GM21717 (cell line): ENCODE results near the gene ASIP.
"Not testable (repeated sequence)": the region's sequence is repeated elsewhere in the genome, so short reads cannot be mapped to it uniquely, and the experiment has no call there.

Source experiments
- ATAC-seq: cut with Tn5 transposase; IDR thresholded peaks from one replicate; pipeline ENCODE4 v1.9.1; 2021; ENCODE audit warnings: mild to moderate bottlenecking, moderate library complexity; ENCODE audit not compliant: unreplicated experiment

Gene ASIP

DNA sequence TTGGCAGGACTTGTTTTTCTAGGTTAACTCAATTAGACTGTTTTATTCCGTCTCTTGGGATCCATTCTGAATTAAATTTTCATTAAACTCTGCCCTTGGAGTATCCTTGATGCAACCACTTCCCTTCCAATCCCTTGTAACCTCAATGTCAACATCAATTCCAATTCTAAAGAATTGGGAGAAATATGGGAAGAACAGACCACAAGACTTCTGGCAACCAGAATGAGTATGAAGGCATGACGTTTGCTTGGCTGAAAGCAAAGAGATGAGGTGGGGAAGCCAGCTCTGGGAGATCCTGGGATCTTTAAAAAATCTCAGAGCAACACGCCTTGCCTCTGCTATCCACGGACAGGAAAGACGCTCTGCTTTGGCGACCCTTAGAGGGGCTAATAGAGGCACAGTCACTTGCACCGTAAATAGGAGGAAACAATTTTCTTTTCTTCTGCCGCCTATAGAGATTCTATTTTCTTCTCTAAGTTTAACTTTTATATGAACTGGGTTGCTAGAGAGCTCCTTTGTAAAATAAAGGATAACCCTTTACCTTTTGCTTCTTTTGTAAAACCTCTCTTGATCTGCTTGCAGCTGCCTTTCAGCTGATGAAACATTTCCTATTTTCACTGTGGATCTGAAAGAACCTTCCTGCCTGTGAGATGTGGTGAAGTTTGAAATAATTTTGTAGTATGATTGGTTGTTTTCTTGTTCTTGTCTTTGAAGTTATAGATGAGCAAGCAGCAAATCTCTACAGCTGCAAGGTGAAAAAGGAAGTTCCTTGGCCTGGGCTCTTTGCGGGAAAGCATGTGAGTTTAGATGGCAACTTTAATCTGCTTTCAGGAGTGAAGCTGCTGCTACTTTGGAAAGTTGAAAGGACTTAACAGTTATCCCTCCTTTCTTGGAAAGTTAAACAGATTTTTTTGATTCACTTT lies at the start of gene ASIP:
TSS of gene ASIP (plus strand) at position 731 of the 923 bp plus-strand sequence. CDS start 18,952 bp downstream, outside the sequence.
- no peak for ATAC-seq

DNA sequence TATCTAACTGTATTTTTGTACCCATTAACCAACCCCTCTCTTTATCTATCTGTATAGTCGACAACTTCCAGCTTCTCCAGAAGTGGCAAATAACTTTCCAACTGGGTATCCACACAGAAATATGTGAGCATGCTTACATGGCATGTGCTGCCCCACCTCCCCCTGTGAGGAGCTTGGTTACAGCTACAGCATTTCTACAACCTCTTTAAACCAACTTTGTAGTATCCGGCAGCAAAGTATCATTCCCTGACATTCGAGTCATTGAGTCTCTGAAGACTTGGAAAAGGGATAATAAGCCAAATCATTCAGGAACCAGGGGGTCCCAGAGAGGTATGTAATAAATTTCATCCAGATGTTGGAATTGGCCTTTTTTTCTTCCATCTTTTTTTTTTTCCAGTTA lies 48.2 kb upstream of the ASIP start:
- ATAC-seq = no peak

DNA sequence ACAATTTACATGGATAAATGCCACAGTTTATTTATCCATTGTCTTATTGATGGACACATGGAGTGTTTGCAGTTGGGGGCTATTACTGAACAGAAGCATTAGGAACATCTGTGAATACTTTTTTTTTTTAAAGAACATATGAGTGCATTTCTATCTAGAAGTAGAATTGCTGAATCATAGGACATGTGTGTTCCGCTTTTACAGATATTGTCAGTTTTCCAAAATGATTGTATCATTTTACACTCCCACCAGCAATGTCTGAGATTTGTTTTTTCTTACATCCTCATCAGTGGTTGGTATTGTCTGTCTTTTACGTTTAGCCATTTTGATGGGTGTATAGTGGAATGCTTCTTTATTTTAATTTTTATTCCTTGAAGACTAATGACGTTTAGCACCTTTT lies 42.0 kb upstream of the ASIP start:
- no peak for ATAC-seq

GRCh38 chr20:34200023-34200422 lies 41.2 kb upstream of the ASIP start:
- no peak for ATAC-seq

GRCh38 chr20:34201531-34201930 lies 39.7 kb upstream of the ASIP start:
- no peak for ATAC-seq

DNA sequence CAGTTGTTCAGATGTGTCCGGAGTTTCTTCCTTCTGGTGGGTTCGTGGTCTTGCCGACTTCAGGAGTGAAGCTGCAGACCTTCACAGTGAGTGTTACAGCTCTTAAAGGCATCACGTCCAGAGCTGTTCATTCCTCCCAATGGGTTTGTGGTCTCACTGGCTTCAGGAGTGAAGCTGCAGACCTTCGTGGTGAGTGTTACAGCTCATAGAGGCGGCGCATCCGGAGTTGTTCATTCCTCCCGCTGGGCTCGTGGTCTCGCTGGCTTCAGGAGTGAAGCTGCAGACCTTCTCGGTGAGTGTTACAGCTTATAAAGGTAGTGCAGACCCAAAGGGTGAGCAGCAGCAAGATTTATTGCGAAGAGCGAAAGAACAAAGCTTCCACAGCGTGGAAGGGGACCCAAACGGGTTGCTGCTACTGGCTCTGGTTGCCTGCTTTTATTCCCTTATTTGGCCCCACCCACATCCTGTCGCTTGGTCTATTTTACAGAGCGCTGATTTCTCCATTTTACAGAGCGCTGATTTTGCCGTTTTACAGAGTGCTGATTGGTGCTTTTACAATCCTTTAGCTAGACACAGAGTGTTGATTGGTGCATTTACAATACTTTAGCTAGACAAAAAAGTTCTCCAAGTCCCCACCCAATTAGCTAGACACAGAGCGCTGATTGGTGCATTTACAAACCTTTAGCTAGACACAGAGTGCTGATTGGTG lies 35.9 kb upstream of the ASIP start:
- not testable (repeated sequence) for ATAC-seq

- no peak for ATAC-seq
Observed at GRCh38 chr20:34209111-34209510, 32.1 kb upstream of the ASIP start.

GRCh38 chr20:34210271-34210670 lies 31.0 kb upstream of the ASIP start:
- ATAC-seq = no peak

DNA sequence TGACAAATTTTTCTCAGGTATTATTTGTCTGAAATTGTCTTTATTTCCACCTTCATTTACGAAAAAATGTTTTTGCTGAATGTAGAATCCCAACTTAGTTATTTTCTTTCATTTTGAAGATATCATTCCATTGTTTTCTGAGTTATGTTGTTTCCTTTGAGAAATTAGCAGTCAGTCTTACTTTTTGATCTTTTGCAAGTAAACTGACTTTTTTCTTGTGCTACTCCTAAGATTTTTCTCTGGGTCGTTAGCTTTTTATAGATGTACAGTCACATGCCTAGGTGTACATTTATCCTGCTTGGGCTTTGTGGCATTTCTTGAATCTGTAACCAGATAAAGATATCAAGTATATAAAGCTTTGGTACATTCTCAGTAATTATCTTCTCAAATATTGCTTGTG lies 29.6 kb upstream of the ASIP start:
- ATAC-seq = no peak

DNA sequence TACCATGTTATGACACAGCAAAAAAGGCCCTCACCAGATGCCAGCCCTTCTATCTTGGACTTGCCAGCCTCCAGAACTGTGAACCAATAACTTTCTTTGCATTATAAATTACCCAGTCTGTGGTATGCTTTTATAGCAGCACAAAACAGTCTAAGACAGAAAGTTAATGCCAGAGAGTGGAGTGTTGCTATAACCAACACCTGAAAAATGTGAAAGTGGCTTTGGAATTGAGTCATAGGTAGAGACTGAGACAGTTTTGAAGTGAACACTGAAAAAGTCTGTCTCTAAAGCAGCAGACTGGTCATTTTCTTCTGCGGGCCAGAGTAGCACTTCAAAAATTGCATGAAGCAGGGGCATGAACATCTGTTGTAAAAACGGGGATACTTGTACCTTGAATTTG lies 28.0 kb upstream of the ASIP start:
- ATAC-seq = no peak

- ATAC-seq = no peak
Observed at GRCh38 chr20:34215711-34216381, 25.4 kb upstream of the ASIP start.

- no peak for ATAC-seq
Observed at GRCh38 chr20:34216382-34216742, 24.9 kb upstream of the ASIP start.

DNA sequence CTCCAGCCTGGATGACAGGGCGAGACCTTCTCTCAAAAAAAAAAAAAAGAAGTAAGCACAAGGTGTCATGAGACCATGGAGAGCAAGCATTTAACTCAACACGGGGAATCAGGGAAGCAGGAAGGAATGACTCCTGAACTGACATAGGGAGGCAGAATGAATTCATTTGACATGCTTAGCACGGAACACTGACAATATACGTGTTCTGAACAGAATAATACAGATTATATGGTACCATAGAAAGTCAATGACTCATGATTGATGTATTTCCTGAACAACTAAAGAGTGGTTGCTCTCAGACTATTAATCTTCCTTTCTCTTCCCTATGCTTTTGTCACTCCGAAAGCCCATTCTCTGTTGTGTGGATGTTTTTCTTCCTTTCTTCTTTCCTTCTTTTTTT lies 20.7 kb upstream of the ASIP start:
- ATAC-seq = no peak

- no peak for ATAC-seq
Observed at GRCh38 chr20:34222208-34222607, 19.0 kb upstream of the ASIP start.

DNA sequence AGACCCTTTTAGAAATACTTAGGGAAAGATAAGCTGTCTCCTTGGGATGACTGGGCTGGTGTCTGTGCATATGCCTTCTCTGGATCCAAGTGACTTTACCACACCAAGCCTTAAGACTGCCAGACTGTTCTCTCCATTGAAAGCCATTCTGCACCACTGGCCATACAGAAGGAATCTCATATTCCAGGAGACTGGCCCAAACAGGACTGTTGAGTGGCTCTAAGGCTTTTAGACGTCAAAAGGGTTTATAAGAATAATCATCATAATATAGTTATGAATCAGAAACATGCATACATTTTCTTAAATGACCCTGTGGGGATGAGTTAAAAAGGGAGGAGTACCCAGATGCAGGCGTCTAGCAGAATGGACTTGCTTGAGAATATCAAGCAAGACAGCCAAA lies 17.0 kb upstream of the ASIP start:
- ATAC-seq = not testable (repeated sequence)

- no peak for ATAC-seq
Observed at GRCh38 chr20:34231634-34232033, 9.6 kb upstream of the ASIP start.

GRCh38 chr20:34232494-34233087 lies 8.6 kb upstream of the ASIP start:
- ATAC-seq = no peak

- ATAC-seq = no peak
Observed at GRCh38 chr20:34233687-34234086, 7.5 kb upstream of the ASIP start.

DNA sequence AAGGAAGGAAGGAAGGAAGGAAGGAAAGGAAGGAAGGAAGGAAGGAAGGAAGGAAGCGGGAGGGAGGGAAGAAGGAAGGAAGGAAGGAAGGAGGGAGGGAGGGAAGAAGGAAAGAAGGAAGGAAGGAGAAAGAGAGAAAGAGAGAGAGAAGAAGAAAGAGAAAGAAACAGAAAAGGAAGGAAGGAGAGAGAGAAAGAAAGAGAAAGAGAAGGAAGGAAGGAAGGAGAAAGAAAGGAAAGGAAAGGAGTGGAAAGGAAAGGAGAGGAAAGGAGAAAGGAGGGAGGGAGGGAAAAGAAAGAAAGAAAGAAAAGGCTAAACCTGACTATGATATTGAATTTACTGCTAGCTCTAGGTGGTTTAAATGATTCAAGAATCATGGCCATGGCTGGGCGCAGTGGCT lies 5.3 kb upstream of the ASIP start:
- no peak for ATAC-seq

DNA sequence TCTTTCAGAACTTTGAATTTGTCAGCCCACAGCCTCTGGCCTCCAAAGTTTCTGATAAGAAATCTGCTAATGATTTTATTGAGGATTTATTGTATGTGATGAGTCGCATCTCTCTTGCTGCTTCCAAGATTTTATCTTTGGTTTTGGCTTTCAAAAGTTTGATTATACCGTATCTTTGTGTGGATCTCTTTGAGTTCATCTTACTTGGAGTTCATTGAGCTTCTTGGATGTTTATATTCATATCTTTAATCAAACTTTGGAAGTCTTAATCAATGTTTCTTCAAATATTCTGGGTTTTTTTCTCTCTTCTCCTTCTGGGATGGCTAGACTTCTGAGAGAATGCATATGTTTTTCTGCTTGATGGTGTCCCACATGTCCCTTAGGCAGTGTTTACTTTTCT lies 3.3 kb upstream of the ASIP start:
- no peak for ATAC-seq

DNA sequence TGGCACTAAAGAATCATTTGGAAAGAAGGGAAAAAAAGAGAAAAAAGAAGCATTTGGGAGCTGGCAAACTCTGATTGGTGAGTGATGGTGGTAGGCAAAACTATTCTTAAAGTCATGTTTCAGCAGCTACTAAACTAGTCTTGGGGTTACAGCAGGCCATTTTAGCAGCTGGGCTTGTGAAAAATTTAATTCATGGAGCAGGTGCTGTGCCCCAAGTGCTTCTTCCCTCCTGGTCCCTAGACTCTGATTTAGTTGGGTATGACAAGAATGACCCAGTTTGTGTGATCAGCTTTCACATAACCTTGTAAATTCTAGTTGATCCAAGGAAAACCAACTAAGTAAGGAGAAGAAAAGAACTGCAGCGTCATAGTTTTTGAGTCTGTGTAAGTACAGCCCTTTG lies 1.1 kb upstream of the ASIP start:
- no peak for ATAC-seq
